WI38 (cell line): ENCODE measurements around the gene TUBG2.
A peak's percentile ranks its signal among the peaks of the same experiment; 100 is the strongest.

Experiments
- H3K4me3 ChIP-seq: 2 replicates; pipeline ENCODE4 v1.5.1; 2011; ENCODE audit warnings: low read depth, mild to moderate bottlenecking, control low read depth, low read length
- CTCF ChIP-seq: IDR thresholded peaks from 2 replicates; pipeline ENCODE4 v1.5.1; 2012; ENCODE audit warnings: low read depth, mild to moderate bottlenecking, control low read depth, low read length

The TUBG2 gene

GRCh38 chr17:42642336-42642735, 16.7 kb upstream of the TUBG2 start:
- no peak overlapping the region for H3K4me3 ChIP-seq

DNA sequence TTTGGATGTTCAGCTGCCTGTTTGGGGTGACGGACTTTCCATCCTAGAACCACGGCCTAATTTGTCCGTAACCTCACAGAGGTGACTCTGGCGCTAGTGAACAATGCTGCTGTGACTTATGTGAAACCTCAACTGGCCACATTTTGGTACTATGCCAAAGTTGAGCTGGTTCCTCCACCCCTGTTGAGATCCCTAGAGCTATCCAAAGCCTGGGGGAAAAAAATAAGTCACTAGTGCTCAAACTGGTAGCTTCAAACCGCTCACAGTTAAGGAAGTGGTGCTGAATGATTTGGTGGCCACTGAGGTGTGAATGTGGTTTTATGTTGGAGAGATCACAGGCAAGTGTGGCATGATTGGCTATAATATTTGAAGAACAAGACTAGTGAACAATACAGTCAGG, 11.3 kb upstream of the TUBG2 start:
- no peak for TF ChIP-seq CTCF
- H3K4me3 ChIP-seq, result no peak overlapping the region

More at GRCh38 chr17:42642336-42642735, 16.7 kb upstream of the TUBG2 start:
- TF ChIP-seq CTCF, result no peak

DNA sequence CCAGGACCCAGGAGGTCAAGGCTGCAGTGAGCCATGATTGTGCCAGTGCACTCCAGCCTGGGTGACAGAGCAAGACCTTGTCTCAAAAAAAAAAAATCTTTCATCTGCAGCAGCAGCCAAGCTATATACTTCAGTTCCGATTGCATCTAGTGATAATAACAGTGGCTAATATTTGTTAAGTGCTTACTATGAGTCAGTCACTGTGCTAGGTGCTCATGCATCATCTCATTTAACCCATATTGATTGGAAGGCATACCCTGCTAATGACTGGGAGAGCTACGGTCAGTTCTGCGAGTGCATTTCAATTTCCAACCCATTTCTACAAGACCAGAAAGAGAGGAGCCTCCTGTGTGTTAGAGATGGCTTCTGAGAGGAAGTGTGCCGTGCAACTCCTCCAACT, 7.7 kb upstream of the TUBG2 start:
- no peak for TF ChIP-seq CTCF
- no peak overlapping the region for H3K4me3 ChIP-seq

GRCh38 chr17:42653179-42654124, 5.6 kb upstream of the TUBG2 start:
- H3K4me3 ChIP-seq, result peak overlapping the region; percentile 40
- TF ChIP-seq CTCF, result no peak

- TF ChIP-seq CTCF, result no peak
- H3K4me3 ChIP-seq, result no peak overlapping the region
Observed at GRCh38 chr17:42655528-42655927, 3.6 kb upstream of the TUBG2 start.

- no peak for TF ChIP-seq CTCF
- no peak overlapping the region for H3K4me3 ChIP-seq
Observed at GRCh38 chr17:42657824-42658588, 1.1 kb upstream of the TUBG2 start.

DNA sequence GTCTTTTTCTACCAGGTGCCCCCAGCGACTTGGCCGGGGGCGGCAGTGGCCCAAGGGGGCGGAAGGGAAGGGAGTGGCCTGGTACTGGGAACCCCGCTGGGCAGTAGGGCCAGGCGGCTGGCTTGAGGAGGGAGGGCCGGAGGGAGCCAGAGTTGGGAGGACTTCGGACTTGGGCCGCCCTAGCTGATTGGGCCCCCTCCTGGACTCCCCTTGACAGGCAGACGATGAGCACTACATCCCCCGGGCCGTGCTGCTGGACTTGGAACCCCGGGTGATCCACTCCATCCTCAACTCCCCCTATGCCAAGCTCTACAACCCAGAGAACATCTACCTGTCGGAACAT, 819 bp downstream of the TUBG2 start:
- H3K4me3 ChIP-seq, result peak overlapping the region; percentile 71
